HEK293 (cell line): ENCODE measurements around the gene SLC2A9.

Source experiments
- CTCF ChIA-PET: fragments of 350-600 bp; formaldehyde crosslinking; extraction: SDS; loops from one replicate; lab custom pipeline; 2021; ENCODE audit warnings: antibody characterized with exemption; lab: Yijun Ruan, JAX
- POLR2A ChIA-PET: fragments of 300-600 bp; formaldehyde crosslinking; extraction: SDS; loops from one replicate; lab custom pipeline; 2020; ENCODE audit warnings: antibody characterized with exemption, inconsistent platforms; lab: Yijun Ruan, JAX
- H3K27ac ChIP-seq: fragments of 200-500 bp; sonication (Bioruptor generic); 2 replicates; pipeline ENCODE4 v1.5.1; 2014; ENCODE audit warnings: low read depth, low read length, control low read depth, inconsistent platforms; ENCODE audit errors: extremely low read depth
- H3K36me3 ChIP-seq, 2 experiments: fragments of 200-500 bp in 1 of 2; sonication (Bioruptor generic) in 1 of 2; 1 replicate in 1 of 2; 2 replicates in 1 of 2; pipeline ENCODE4 v1.5.1; 2014 to 2017; ENCODE audit warnings: inconsistent platforms in 2 of 2, low read length in 2 of 2; ENCODE audit not compliant: control insufficient read depth in 2 of 2, insufficient read depth in 1 of 2
- H3K4me1 ChIP-seq: fragments of 200-500 bp; sonication (Bioruptor generic); 2 replicates; pipeline ENCODE4 v1.5.1; 2014; ENCODE audit warnings: mild to moderate bottlenecking, low read length, inconsistent platforms; ENCODE audit not compliant: control insufficient read depth, insufficient read depth
- H3K4me3 ChIP-seq: 2 replicates; pipeline ENCODE4 v1.5.1; 2011; ENCODE audit warnings: low read depth, mild to moderate bottlenecking, control low read depth, low read length, moderate library complexity
- H3K9me3 ChIP-seq: fragments of 200-500 bp; sonication (Bioruptor generic); 2 replicates; pipeline ENCODE4 v1.5.1; 2014; ENCODE audit warnings: low read depth, low read length, inconsistent platforms; ENCODE audit not compliant: control insufficient read depth, insufficient read depth
- EGR2 ChIP-seq: fragments of 450-650 bp; formaldehyde crosslinking; IDR thresholded peaks from 2 replicates; pipeline ENCODE4 v1.5.1; 2016; ENCODE audit warnings: low read depth, missing biosample characterization, missing genetic modification characterization
- KLF10 ChIP-seq: fragments of 450-650 bp; IDR thresholded peaks from 2 replicates; pipeline ENCODE4 v1.5.1; 2018; ENCODE audit warnings: missing biosample characterization, mild to moderate bottlenecking, missing genetic modification characterization
- KLF9 ChIP-seq: fragments of 450-650 bp; formaldehyde crosslinking; IDR thresholded peaks from 2 replicates; pipeline ENCODE4 v1.5.1; 2016; ENCODE audit warnings: missing biosample characterization, missing genetic modification characterization, low read depth
- OSR2 ChIP-seq: fragments of 450-650 bp; formaldehyde crosslinking; IDR thresholded peaks from 2 replicates; pipeline ENCODE4 v1.5.1; 2016; ENCODE audit warnings: missing biosample characterization, missing genetic modification characterization
- YY1 ChIP-seq: fragments of 450-650 bp; formaldehyde crosslinking; IDR thresholded peaks from 2 replicates; pipeline ENCODE4 v1.5.1; 2018; ENCODE audit warnings: missing biosample characterization, missing genetic modification characterization
- ZBTB1 ChIP-seq: fragments of 450-650 bp; formaldehyde crosslinking; IDR thresholded peaks from 2 replicates; pipeline ENCODE4 v1.5.1; 2016; ENCODE audit warnings: missing biosample characterization, missing genetic modification characterization
- ZNF10 ChIP-seq: fragments of 450-650 bp; formaldehyde crosslinking; IDR thresholded peaks from 2 replicates; pipeline ENCODE4 v1.5.1; 2017; ENCODE audit warnings: missing biosample characterization, missing genetic modification characterization
- ZNF174 ChIP-seq: fragments of 450-650 bp; formaldehyde crosslinking; IDR thresholded peaks from 2 replicates; pipeline ENCODE4 v1.5.0; 2017; ENCODE audit warnings: missing biosample characterization, mild to moderate bottlenecking, missing genetic modification characterization
- ZNF202 ChIP-seq: fragments of 450-650 bp; formaldehyde crosslinking; IDR thresholded peaks from 2 replicates; pipeline ENCODE4 v1.5.1; 2016; ENCODE audit warnings: missing biosample characterization, missing genetic modification characterization, borderline replicate concordance
- ZNF221 ChIP-seq: fragments of 450-650 bp; formaldehyde crosslinking; IDR thresholded peaks from 2 replicates; pipeline ENCODE4 v1.5.1; 2017; ENCODE audit warnings: missing biosample characterization, missing genetic modification characterization, borderline replicate concordance
- ZNF266 ChIP-seq: fragments of 450-650 bp; formaldehyde crosslinking; IDR thresholded peaks from 2 replicates; pipeline ENCODE4 v1.5.1; 2016; ENCODE audit warnings: missing biosample characterization, missing genetic modification characterization, low read depth
- ZNF302 ChIP-seq: fragments of 450-650 bp; formaldehyde crosslinking; IDR thresholded peaks from 2 replicates; pipeline ENCODE4 v1.5.1; 2016; ENCODE audit warnings: missing biosample characterization, missing genetic modification characterization, low read depth
- ZNF362 ChIP-seq: fragments of 450-650 bp; formaldehyde crosslinking; IDR thresholded peaks from 2 replicates; pipeline ENCODE4 v1.5.1; 2016; ENCODE audit warnings: missing biosample characterization, missing genetic modification characterization
- ZNF394 ChIP-seq: fragments of 450-650 bp; formaldehyde crosslinking; IDR thresholded peaks from 2 replicates; pipeline ENCODE4 v1.5.1; 2016; ENCODE audit warnings: missing biosample characterization, missing genetic modification characterization, mild to moderate bottlenecking, moderate library complexity, borderline replicate concordance
- ZNF596 ChIP-seq: fragments of 450-650 bp; IDR thresholded peaks from 2 replicates; pipeline ENCODE4 v1.5.0; 2018; ENCODE audit warnings: missing biosample characterization, mild to moderate bottlenecking, missing genetic modification characterization, moderate library complexity
- ZNF639 ChIP-seq: fragments of 450-650 bp; formaldehyde crosslinking; IDR thresholded peaks from 2 replicates; pipeline ENCODE4 v1.5.1; 2016; ENCODE audit warnings: missing biosample characterization, missing genetic modification characterization
- ZNF664 ChIP-seq: fragments of 450-650 bp; formaldehyde crosslinking; IDR thresholded peaks from 2 replicates; pipeline ENCODE4 v1.5.1; 2016; ENCODE audit warnings: missing biosample characterization, missing genetic modification characterization
- ZNF677 ChIP-seq: fragments of 450-650 bp; IDR thresholded peaks from 2 replicates; pipeline ENCODE4 v1.5.0; 2018; ENCODE audit warnings: missing biosample characterization, mild to moderate bottlenecking, missing genetic modification characterization, moderate library complexity
- ZNF76 ChIP-seq: fragments of 450-650 bp; formaldehyde crosslinking; IDR thresholded peaks from 2 replicates; pipeline ENCODE4; 2016; ENCODE audit warnings: low read depth, missing biosample characterization, missing genetic modification characterization, borderline replicate concordance
- ZNF768 ChIP-seq: fragments of 450-650 bp; formaldehyde crosslinking; IDR thresholded peaks from 2 replicates; pipeline ENCODE4 v1.5.1; 2018; ENCODE audit warnings: missing biosample characterization, mild to moderate bottlenecking, missing genetic modification characterization
- TF ChIP-seq, protein P1 (sequence below): fragments of 450-650 bp; formaldehyde crosslinking; IDR thresholded peaks from 2 replicates; pipeline ENCODE4 v1.5.1; 2016; ENCODE audit warnings: missing biosample characterization, missing genetic modification characterization
- TF ChIP-seq, protein P2 (sequence below): fragments of 450-650 bp; formaldehyde crosslinking; IDR thresholded peaks from 2 replicates; pipeline ENCODE4 v1.5.1; 2017; ENCODE audit warnings: missing biosample characterization, missing genetic modification characterization

Gene SLC2A9

DNA sequence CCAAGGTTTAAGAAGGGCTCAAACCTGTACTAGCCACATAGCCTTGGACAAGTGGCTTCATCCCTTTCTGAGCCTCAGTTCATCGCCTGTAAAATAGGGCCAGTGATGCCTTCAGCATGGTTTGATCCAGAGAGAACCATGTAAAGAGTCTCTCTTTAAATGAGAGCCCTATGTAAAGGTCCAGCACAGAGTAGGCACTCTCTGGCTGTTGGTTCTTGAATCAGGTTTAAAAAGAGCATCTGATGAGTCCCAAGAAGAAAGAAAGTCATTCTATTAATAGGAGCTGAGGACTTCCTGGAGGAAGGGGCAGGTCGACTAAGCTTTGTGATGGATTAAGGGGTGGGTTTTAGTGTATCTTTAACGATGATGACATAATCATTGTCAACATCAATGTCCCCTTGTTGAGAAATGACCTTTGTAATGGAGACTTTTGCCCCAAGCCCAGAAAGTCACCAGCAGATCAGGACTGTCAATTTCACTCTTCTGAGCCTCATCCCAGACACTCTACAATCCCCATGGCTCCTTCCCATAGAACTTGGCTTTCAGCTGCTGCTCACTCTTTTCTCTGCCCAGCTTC, 4.0 kb upstream of the SLC2A9 start:
- ChIA-PET POLR2A (no interaction called here), CTCF (interaction anchor here (1.5 kb wide), 1 partner anchor 9 kb away, joined by 7 read pairs; no protein-coding TSS in a partner anchor)
- TF ChIP-seq ZNF302 (tag by site-specific recombination): no peak
- TF ChIP-seq EGR2 (tag by site-specific recombination): no peak
- TF ChIP-seq ZNF596 (tag by site-specific recombination): no peak
- TF ChIP-seq YY1 (tag by site-specific recombination): no peak
- Histone ChIP-seq H3K9me3 (no peaks in the 10 kb centered on the region), H3K4me3 (no peak overlapping the region), H3K27ac (no peak overlapping the region), H3K4me1 (no peaks in the 10 kb centered on the region), H3K36me3 (no peaks in the 10 kb centered on the region)

- CTCF ChIA-PET: no interaction called here
These were observed 3.0 kb upstream of the SLC2A9 start for GRCh38 chr4:10024303-10024702.

More at GRCh38 chr4:10024303-10024702, 3.0 kb upstream of the SLC2A9 start:
- POLR2A ChIA-PET: no interaction called here
- Histone ChIP-seq H3K4me1 (no peaks in the 10 kb centered on the region), H3K27ac (no peak overlapping the region), H3K4me3 (no peak overlapping the region), H3K36me3 (no peaks in the 10 kb centered on the region), H3K9me3 (no peaks in the 10 kb centered on the region)
- no peak for TF ChIP-seq ZNF221 (tag by site-specific recombination)
- no peak for TF ChIP-seq ZNF768 (tag by site-specific recombination)
- TF ChIP-seq, protein P1, sequence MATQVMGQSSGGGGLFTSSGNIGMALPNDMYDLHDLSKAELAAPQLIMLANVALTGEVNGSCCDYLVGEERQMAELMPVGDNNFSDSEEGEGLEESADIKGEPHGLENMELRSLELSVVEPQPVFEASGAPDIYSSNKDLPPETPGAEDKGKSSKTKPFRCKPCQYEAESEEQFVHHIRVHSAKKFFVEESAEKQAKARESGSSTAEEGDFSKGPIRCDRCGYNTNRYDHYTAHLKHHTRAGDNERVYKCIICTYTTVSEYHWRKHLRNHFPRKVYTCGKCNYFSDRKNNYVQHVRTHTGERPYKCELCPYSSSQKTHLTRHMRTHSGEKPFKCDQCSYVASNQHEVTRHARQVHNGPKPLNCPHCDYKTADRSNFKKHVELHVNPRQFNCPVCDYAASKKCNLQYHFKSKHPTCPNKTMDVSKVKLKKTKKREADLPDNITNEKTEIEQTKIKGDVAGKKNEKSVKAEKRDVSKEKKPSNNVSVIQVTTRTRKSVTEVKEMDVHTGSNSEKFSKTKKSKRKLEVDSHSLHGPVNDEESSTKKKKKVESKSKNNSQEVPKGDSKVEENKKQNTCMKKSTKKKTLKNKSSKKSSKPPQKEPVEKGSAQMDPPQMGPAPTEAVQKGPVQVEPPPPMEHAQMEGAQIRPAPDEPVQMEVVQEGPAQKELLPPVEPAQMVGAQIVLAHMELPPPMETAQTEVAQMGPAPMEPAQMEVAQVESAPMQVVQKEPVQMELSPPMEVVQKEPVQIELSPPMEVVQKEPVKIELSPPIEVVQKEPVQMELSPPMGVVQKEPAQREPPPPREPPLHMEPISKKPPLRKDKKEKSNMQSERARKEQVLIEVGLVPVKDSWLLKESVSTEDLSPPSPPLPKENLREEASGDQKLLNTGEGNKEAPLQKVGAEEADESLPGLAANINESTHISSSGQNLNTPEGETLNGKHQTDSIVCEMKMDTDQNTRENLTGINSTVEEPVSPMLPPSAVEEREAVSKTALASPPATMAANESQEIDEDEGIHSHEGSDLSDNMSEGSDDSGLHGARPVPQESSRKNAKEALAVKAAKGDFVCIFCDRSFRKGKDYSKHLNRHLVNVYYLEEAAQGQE (tag by site-specific recombination): no peak
- no peak for TF ChIP-seq ZBTB1 (tag by site-specific recombination)
- TF ChIP-seq ZNF664 (tag by site-specific recombination): no peak
- TF ChIP-seq, protein P2, sequence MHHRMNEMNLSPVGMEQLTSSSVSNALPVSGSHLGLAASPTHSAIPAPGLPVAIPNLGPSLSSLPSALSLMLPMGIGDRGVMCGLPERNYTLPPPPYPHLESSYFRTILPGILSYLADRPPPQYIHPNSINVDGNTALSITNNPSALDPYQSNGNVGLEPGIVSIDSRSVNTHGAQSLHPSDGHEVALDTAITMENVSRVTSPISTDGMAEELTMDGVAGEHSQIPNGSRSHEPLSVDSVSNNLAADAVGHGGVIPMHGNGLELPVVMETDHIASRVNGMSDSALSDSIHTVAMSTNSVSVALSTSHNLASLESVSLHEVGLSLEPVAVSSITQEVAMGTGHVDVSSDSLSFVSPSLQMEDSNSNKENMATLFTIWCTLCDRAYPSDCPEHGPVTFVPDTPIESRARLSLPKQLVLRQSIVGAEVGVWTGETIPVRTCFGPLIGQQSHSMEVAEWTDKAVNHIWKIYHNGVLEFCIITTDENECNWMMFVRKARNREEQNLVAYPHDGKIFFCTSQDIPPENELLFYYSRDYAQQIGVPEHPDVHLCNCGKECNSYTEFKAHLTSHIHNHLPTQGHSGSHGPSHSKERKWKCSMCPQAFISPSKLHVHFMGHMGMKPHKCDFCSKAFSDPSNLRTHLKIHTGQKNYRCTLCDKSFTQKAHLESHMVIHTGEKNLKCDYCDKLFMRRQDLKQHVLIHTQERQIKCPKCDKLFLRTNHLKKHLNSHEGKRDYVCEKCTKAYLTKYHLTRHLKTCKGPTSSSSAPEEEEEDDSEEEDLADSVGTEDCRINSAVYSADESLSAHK (tag by site-specific recombination): no peak
- no peak for TF ChIP-seq ZNF677 (tag by site-specific recombination)
- TF ChIP-seq ZNF394 (tag by site-specific recombination): no peak
- no peak for TF ChIP-seq ZNF266 (tag by site-specific recombination)
- no peak for TF ChIP-seq ZNF639 (tag by site-specific recombination)
- TF ChIP-seq KLF10: no peak
- no peak for TF ChIP-seq KLF9 (tag by site-specific recombination)
- TF ChIP-seq ZNF174 (tag by site-specific recombination): no peak
- no peak for TF ChIP-seq ZNF10 (tag by site-specific recombination)
- TF ChIP-seq OSR2 (tag by site-specific recombination): no peak
- TF ChIP-seq ZNF362 (tag by site-specific recombination): no peak
- TF ChIP-seq ZNF202 (tag by site-specific recombination): no peak
- TF ChIP-seq ZNF76 (tag by site-specific recombination): no peak
